ENCODE measurements around the gene KAT7. TPM values are rescaled to one million over a fixed set of nuclear protein-coding genes. Genes with fewer than 3 reads are reported as not detected.
"Not testable (repeated sequence)": the region's sequence is repeated elsewhere in the genome, so short reads cannot be mapped to it uniquely, and the experiment has no call there.

KAT7 gene
- total and polyA plus RNA-seq, 5 donors = 17.5 to 68.2 (median 56.2) TPM

- Histone ChIP-seq H3K27ac (ENCODE audit: low read length) (no peak overlapping the region), H3K4me1 (ENCODE audit: control insufficient read depth, insufficient read depth, low read length) (peaks cover 14% of the 10 kb centered on the region)
- intact Hi-C loops (cut with DNase I) = no loop called here
These were observed 39.7 kb upstream of the KAT7 start for GRCh38 chr17:49748791-49749190.

GRCh38 chr17:49749730-49750129 is 38.8 kb upstream of the KAT7 start:
- Histone ChIP-seq H3K9me3 (ENCODE audit: control insufficient read depth, low read length) (no peaks in the 10 kb centered on the region), H3K27ac (ENCODE audit: low read length) (no peak overlapping the region), H3K4me3 (ENCODE audit: low read length) (no peak overlapping the region), H3K27me3 (ENCODE audit: control insufficient read depth, insufficient read depth) (no peaks in the 10 kb centered on the region), H3K4me1 (ENCODE audit: control insufficient read depth, insufficient read depth, low read length) (peaks cover 18% of the 10 kb centered on the region)
- DNase-seq = no peak
- WGBS = 89% methylated on average over 3 of the region's 3 CpGs
- intact Hi-C loops (cut with DNase I) = no loop called here
- no peak for ATAC-seq

More at GRCh38 chr17:49748791-49749190, 39.7 kb upstream of the KAT7 start:
- Histone ChIP-seq H3K4me3 (ENCODE audit: low read length) (no peak overlapping the region), H3K9me3 (ENCODE audit: control insufficient read depth, low read length) (no peaks in the 10 kb centered on the region), H3K27me3 (ENCODE audit: control insufficient read depth, insufficient read depth) (no peaks in the 10 kb centered on the region)
- ATAC-seq (no peak), DNase-seq (no peak)
- 92% methylated on average over 7 of the region's 7 CpGs for WGBS

GRCh38 chr17:49752508-49752907 is 36.0 kb upstream of the KAT7 start:
- intact Hi-C loops (cut with DNase I) = no loop called here
- H3K27me3 ChIP-seq (ENCODE audit: control insufficient read depth, insufficient read depth) = no peaks in the 10 kb centered on the region
- 62% methylated on average over 3 of the region's 3 CpGs for WGBS
- peaks cover 18% of the 10 kb centered on the region for H3K4me1 ChIP-seq (ENCODE audit: control insufficient read depth, insufficient read depth, low read length)
- no peak overlapping the region for H3K4me3 ChIP-seq (ENCODE audit: low read length)
- no peak for DNase-seq
- ATAC-seq = no peak
- H3K9me3 ChIP-seq (ENCODE audit: control insufficient read depth, low read length) = no peaks in the 10 kb centered on the region
- peak overlapping the region; percentile 56 for H3K27ac ChIP-seq (ENCODE audit: low read length)

- no peaks in the 10 kb centered on the region for H3K9me3 ChIP-seq (ENCODE audit: control insufficient read depth, low read length)
- peak; percentile 62 to 83 for ATAC-seq
- H3K27ac ChIP-seq (ENCODE audit: low read length) = peak overlapping the region; percentile 25
- WGBS = 40% methylated on average over 8 of the region's 8 CpGs
- peak; percentile 68 to 78 (median 72) for DNase-seq
- intact Hi-C loops (cut with DNase I) = no loop called here
- no peak overlapping the region for H3K4me3 ChIP-seq (ENCODE audit: low read length)
- peaks cover 14% of the 10 kb centered on the region for H3K4me1 ChIP-seq (ENCODE audit: control insufficient read depth, insufficient read depth, low read length)
- H3K27me3 ChIP-seq (ENCODE audit: control insufficient read depth, insufficient read depth) = no peaks in the 10 kb centered on the region
These were observed 34.5 kb upstream of the KAT7 start for GRCh38 chr17:49753959-49754391.

GRCh38 chr17:49755663-49756283 is 32.7 kb upstream of the KAT7 start:
- no peaks in the 10 kb centered on the region for H3K9me3 ChIP-seq (ENCODE audit: control insufficient read depth, low read length)
- 71% methylated on average over 4 of the region's 4 CpGs for WGBS
- intact Hi-C loops (cut with DNase I) = no loop called here
- DNase-seq (no peak), ATAC-seq (no peak)
- no peaks in the 10 kb centered on the region for H3K27me3 ChIP-seq (ENCODE audit: control insufficient read depth, insufficient read depth)
- peak overlapping the region; percentile 8 for H3K27ac ChIP-seq (ENCODE audit: low read length)
- H3K4me1 ChIP-seq (ENCODE audit: control insufficient read depth, insufficient read depth, low read length) = peaks cover 14% of the 10 kb centered on the region
- H3K4me3 ChIP-seq (ENCODE audit: low read length) = no peak overlapping the region

GRCh38 chr17:49756323-49757150 is 31.9 kb upstream of the KAT7 start:
- Histone ChIP-seq H3K4me1 (ENCODE audit: control insufficient read depth, insufficient read depth, low read length) (peaks cover 14% of the 10 kb centered on the region), H3K27ac (ENCODE audit: low read length) (peak overlapping the region; percentile 36)
- intact Hi-C loops (cut with DNase I) = no loop called here

GRCh38 chr17:49757151-49757777 is 31.2 kb upstream of the KAT7 start:
- no peaks in the 10 kb centered on the region for H3K27me3 ChIP-seq (ENCODE audit: control insufficient read depth, insufficient read depth)
- DNase-seq = peak in 1 of 3 donors; percentile 63
- no peak overlapping the region for H3K4me3 ChIP-seq (ENCODE audit: low read length)
- peak overlapping the region; percentile 57 for H3K27ac ChIP-seq (ENCODE audit: low read length)
- WGBS = 60% methylated on average over 6 of the region's 6 CpGs
- peaks cover 12% of the 10 kb centered on the region for H3K4me1 ChIP-seq (ENCODE audit: control insufficient read depth, insufficient read depth, low read length)
- intact Hi-C loops (cut with DNase I) = no loop called here
- no peaks in the 10 kb centered on the region for H3K9me3 ChIP-seq (ENCODE audit: control insufficient read depth, low read length)
- ATAC-seq = peak in 1 of 2 donors; percentile 32

More at GRCh38 chr17:49756323-49757150, 31.9 kb upstream of the KAT7 start:
- no peak for ATAC-seq
- 79% methylated on average over 9 of the region's 9 CpGs for WGBS
- Histone ChIP-seq H3K9me3 (ENCODE audit: control insufficient read depth, low read length) (no peaks in the 10 kb centered on the region), H3K4me3 (ENCODE audit: low read length) (no peak overlapping the region), H3K27me3 (ENCODE audit: control insufficient read depth, insufficient read depth) (no peaks in the 10 kb centered on the region)
- no peak for DNase-seq

GRCh38 chr17:49758464-49759010 is 29.9 kb upstream of the KAT7 start:
- not testable (repeated sequence) for ATAC-seq; H3K27ac ChIP-seq (ENCODE audit: low read length)

GRCh38 chr17:49759203-49759602 is 29.3 kb upstream of the KAT7 start:
- intact Hi-C loops (cut with DNase I) = no loop called here
- 35% methylated on average over 3 of the region's 3 CpGs for WGBS
- Histone ChIP-seq H3K4me1 (ENCODE audit: control insufficient read depth, insufficient read depth, low read length) (peaks cover 5% of the 10 kb centered on the region), H3K27me3 (ENCODE audit: control insufficient read depth, insufficient read depth) (no peaks in the 10 kb centered on the region), H3K27ac (ENCODE audit: low read length) (peak overlapping the region; percentile 34), H3K4me3 (ENCODE audit: low read length) (no peak overlapping the region), H3K9me3 (ENCODE audit: control insufficient read depth, low read length) (no peaks in the 10 kb centered on the region)
- DNase-seq = no peak
- no peak for ATAC-seq

More at GRCh38 chr17:49758464-49759010, 29.9 kb upstream of the KAT7 start:
- H3K4me3 ChIP-seq (ENCODE audit: low read length); H3K4me1 ChIP-seq (ENCODE audit: control insufficient read depth, insufficient read depth, low read length); H3K9me3 ChIP-seq (ENCODE audit: control insufficient read depth, low read length); H3K27me3 ChIP-seq (ENCODE audit: control insufficient read depth, insufficient read depth); DNase-seq; intact Hi-C loops (cut with DNase I): not testable (repeated sequence)
- WGBS = 85% methylated on average over 8 of the region's 8 CpGs

GRCh38 chr17:49760296-49760695 is 28.2 kb upstream of the KAT7 start:
- Histone ChIP-seq H3K27ac (ENCODE audit: low read length) (no peak overlapping the region), H3K9me3 (ENCODE audit: control insufficient read depth, low read length) (no peaks in the 10 kb centered on the region), H3K27me3 (ENCODE audit: control insufficient read depth, insufficient read depth) (no peaks in the 10 kb centered on the region), H3K4me3 (ENCODE audit: low read length) (no peak overlapping the region), H3K4me1 (ENCODE audit: control insufficient read depth, insufficient read depth, low read length) (peaks cover 2% of the 10 kb centered on the region)
- WGBS = 55% methylated on average over 1 of the region's 1 CpG
- ATAC-seq = no peak
- intact Hi-C loops (cut with DNase I) = no loop called here
- DNase-seq = no peak

Data from right cardiac atrium (tissue), 5 donors.